H9 (cell line): ENCODE results near the gene DIS3L2. TPM values are rescaled to one million over a fixed set of nuclear protein-coding genes. Genes with fewer than 3 reads are reported as not detected.

Experiments used
- DNase-seq: peaks from one replicate; pipeline ENCODE4 v3.0.0-alpha.2; 2017
- H2AFZ ChIP-seq: one replicate; pipeline ENCODE4 v1.6.1; 2013; ENCODE audit warnings: mild to moderate bottlenecking, low read length, control low read depth, moderate library complexity
- H2AK5ac ChIP-seq: 2 replicates; pipeline ENCODE4 v1.6.1; 2013; ENCODE audit warnings: low read length, control low read depth, mixed read lengths; ENCODE audit not compliant: insufficient read length
- H2BK120ac ChIP-seq: one replicate; pipeline ENCODE4 v1.6.1; 2013; ENCODE audit warnings: low read depth, mild to moderate bottlenecking, low read length, control low read depth, inconsistent platforms; ENCODE audit not compliant: poor library complexity, severe bottlenecking
- H2BK12ac ChIP-seq: 2 replicates; pipeline ENCODE4 v1.6.1; 2013; ENCODE audit warnings: low read length, control low read depth, mixed read lengths, low read depth; ENCODE audit not compliant: insufficient read length
- H2BK15ac ChIP-seq: 2 replicates; pipeline ENCODE4 v1.6.1; 2013; ENCODE audit warnings: low read depth, low read length, control low read depth
- H2BK20ac ChIP-seq: one replicate; pipeline ENCODE4 v1.6.1; 2013; ENCODE audit warnings: low read depth, mild to moderate bottlenecking, low read length, control low read depth, inconsistent platforms; ENCODE audit not compliant: poor library complexity, severe bottlenecking
- H2BK5ac ChIP-seq: 2 replicates; pipeline ENCODE4 v1.6.1; 2013; ENCODE audit warnings: low read length, control low read depth, mixed read lengths; ENCODE audit not compliant: insufficient read length
- H3K14ac ChIP-seq: 2 replicates; pipeline ENCODE4 v1.6.1; 2013; ENCODE audit warnings: low read length, control low read depth; ENCODE audit not compliant: insufficient read depth
- H3K18ac ChIP-seq: 2 replicates; pipeline ENCODE4 v1.6.1; 2013; ENCODE audit warnings: low read depth, mild to moderate bottlenecking, mixed read lengths, low read length, control low read depth; ENCODE audit not compliant: insufficient read length
- H3K23ac ChIP-seq: 2 replicates; pipeline ENCODE4 v1.6.1; 2013; ENCODE audit warnings: low read length, control low read depth, mixed read lengths, low read depth; ENCODE audit not compliant: insufficient read length
- H3K23me2 ChIP-seq: 2 replicates; pipeline ENCODE4 v1.6.1; 2013; ENCODE audit warnings: low read depth, mild to moderate bottlenecking, mixed read lengths, low read length, control low read depth; ENCODE audit not compliant: insufficient read length, poor library complexity, severe bottlenecking
- H3K27ac ChIP-seq: 2 replicates; pipeline ENCODE4 v1.5.1; 2013; ENCODE audit warnings: low read length, control low read depth, mixed read lengths, low read depth; ENCODE audit not compliant: insufficient read length
- H3K27me3 ChIP-seq: 2 replicates; pipeline ENCODE4 v1.6.1; 2013; ENCODE audit warnings: low read length, control low read depth, inconsistent platforms; ENCODE audit not compliant: insufficient read depth
- H3K4ac ChIP-seq: 2 replicates; pipeline ENCODE4 v1.6.1; 2013; ENCODE audit warnings: low read depth, mild to moderate bottlenecking, control low read depth, inconsistent platforms, low read length, moderate library complexity
- H3K4me1 ChIP-seq: 2 replicates; pipeline ENCODE4 v1.6.1; 2013; ENCODE audit warnings: low read length, control low read depth, inconsistent platforms; ENCODE audit not compliant: insufficient read depth
- H3K4me2 ChIP-seq: 2 replicates; pipeline ENCODE4 v1.6.1; 2013; ENCODE audit warnings: low read length, control low read depth, mixed read lengths; ENCODE audit not compliant: insufficient read length, insufficient read depth
- H3K56ac ChIP-seq: 2 replicates; pipeline ENCODE4 v1.6.1; 2013; ENCODE audit warnings: low read depth, mild to moderate bottlenecking, mixed read lengths, low read length, control low read depth; ENCODE audit not compliant: insufficient read length
- H3K79me1 ChIP-seq: 2 replicates; pipeline ENCODE4 v1.6.1; 2013; ENCODE audit warnings: low read depth, mild to moderate bottlenecking, moderate library complexity, low read length, control low read depth, inconsistent platforms; ENCODE audit not compliant: insufficient read depth, poor library complexity, severe bottlenecking
- H3K79me2 ChIP-seq: 2 replicates; pipeline ENCODE4 v1.6.1; 2013; ENCODE audit warnings: low read length, control low read depth, inconsistent platforms; ENCODE audit not compliant: insufficient read depth
- H3K9ac ChIP-seq: 2 replicates; pipeline ENCODE4 v1.6.1; 2013; ENCODE audit warnings: low read length, control low read depth, mixed read lengths; ENCODE audit not compliant: insufficient read length; ENCODE audit errors: extremely low read depth
- H3K9me3 ChIP-seq: one replicate; pipeline ENCODE4 v1.6.1; 2013; ENCODE audit warnings: low read depth, low read length, inconsistent platforms; ENCODE audit not compliant: control insufficient read depth
- H3T11ph ChIP-seq: one replicate; pipeline ENCODE4 v1.6.1; 2013; ENCODE audit warnings: mild to moderate bottlenecking, low read length, control low read depth, inconsistent platforms
- H4K20me1 ChIP-seq: one replicate; pipeline ENCODE4 v1.6.1; 2013; ENCODE audit not compliant: control insufficient read depth, insufficient read length, insufficient read depth
- H4K5ac ChIP-seq: 2 replicates; pipeline ENCODE4 v1.6.1; 2013; ENCODE audit warnings: low read depth, mild to moderate bottlenecking, mixed read lengths, low read length, control low read depth; ENCODE audit not compliant: insufficient read length
- H4K8ac ChIP-seq: replicated peaks from 2 replicates; pipeline ENCODE4 v1.6.1; 2013; ENCODE audit warnings: low read length, control low read depth, mixed read lengths, low read depth; ENCODE audit not compliant: insufficient read length
- H4K91ac ChIP-seq: 2 replicates; pipeline ENCODE4 v1.6.1; 2013; ENCODE audit warnings: low read depth, mild to moderate bottlenecking, moderate library complexity, mixed read lengths, low read length, control low read depth; ENCODE audit not compliant: insufficient read length
- H3K27ac Mint-ChIP-seq, 3 experiments: 2 replicates in 2 of 3; 3 replicates in 1 of 3; pipeline ENCODE4 v1.8.0; 2020 to 2021; ENCODE audit warnings: mixed read lengths in 3 of 3, mild to moderate bottlenecking in 1 of 3, moderate library complexity in 1 of 3
- H3K27me3 Mint-ChIP-seq: 2 replicates; pipeline ENCODE4 v1.8.0; 2021; ENCODE audit warnings: low read depth, mild to moderate bottlenecking, moderate library complexity, mixed read lengths
- H3K36me3 Mint-ChIP-seq, 3 experiments: 2 replicates in 2 of 3; 3 replicates in 1 of 3; pipeline ENCODE4 v1.8.0; 2020 to 2021; ENCODE audit warnings: low read depth in 3 of 3, mixed read lengths in 3 of 3; ENCODE audit not compliant: insufficient read depth in 1 of 3
- H3K4me1 Mint-ChIP-seq, 2 experiments: 2 replicates each; pipeline ENCODE4 v1.8.0; 2020; ENCODE audit warnings: mixed read lengths in 2 of 2
- H3K4me3 Mint-ChIP-seq, 2 experiments: 2 replicates in 1 of 2; 3 replicates in 1 of 2; pipeline ENCODE4 v1.8.0; 2020 to 2021; ENCODE audit warnings: mild to moderate bottlenecking in 2 of 2, mixed read lengths in 2 of 2, moderate library complexity in 1 of 2
- H3K9me3 Mint-ChIP-seq, 2 experiments: 2 replicates in 1 of 2; 3 replicates in 1 of 2; pipeline ENCODE4 v1.8.0; 2020; ENCODE audit warnings: mild to moderate bottlenecking in 2 of 2, mixed read lengths in 2 of 2, moderate library complexity in 1 of 2
- CTCF ChIP-seq: fragments of 200-600 bp; sonication (generic); conservative IDR thresholded peaks from 3 replicates; pipeline ENCODE4 v1.8.0; 2021; ENCODE audit warnings: antibody characterized with exemption, mild to moderate bottlenecking
- WGBS: extraction: QIAGEN DNeasy Blood & Tissue Kit; methylation state at CpG from one replicate; pipeline ENCODE4 v1.1.7; 2013; ENCODE audit warnings: missing lambda C conversion rate, low lambda C conversion rate, mixed read lengths; ENCODE audit not compliant: insufficient read length; ENCODE audit errors: extremely low coverage; 5-methylcytosine and 5-hydroxymethylcytosine counted together
- microRNA-seq: library from miRNA; unstranded; fragments of <30 nt; microRNA quantifications from one replicate; pipeline ENCODE4, GENCODE V29; 2020; ENCODE audit warnings: borderline microRNAs expressed
- total RNA-seq: library from RNA; stranded (reverse); gene quantifications from 2 replicates; pipeline ENCODE4 v1.2.1, GENCODE V29; 2021

DIS3L2 gene
- total RNA-seq, 1 experiment from 2014 or later = 28.1 TPM

GRCh38 chr2:232386490-232386739 is 424.9 kb downstream of the DIS3L2 start:
- Histone ChIP-seq H3K56ac (no peak overlapping the region), H3K9ac (no peak overlapping the region), H3K79me2 (no peaks in the 10 kb centered on the region), H3K27me3 (peaks cover 38% of the 10 kb centered on the region; the same call in 1 of the 2 replicates), H3T11ph (no peak overlapping the region), H3K79me1 (no peaks in the 10 kb centered on the region), H4K91ac (no peak overlapping the region), H2BK120ac (no peak overlapping the region), H3K4me1 (no peaks in the 10 kb centered on the region), H2BK12ac (no peak overlapping the region), H3K14ac (peak overlapping the region; percentile 67; the same call in 1 of the 2 replicates), H4K5ac (no peak overlapping the region), H3K23me2 (peaks cover 23% of the 10 kb centered on the region), H4K8ac (no peak overlapping the region), H3K9me3 (no peaks in the 10 kb centered on the region), H3K23ac (no peak overlapping the region), H2AK5ac (no peak overlapping the region), H2BK5ac (no peak overlapping the region), H3K27ac (no peak overlapping the region), H3K4me2 (peak overlapping the region; percentile 71), H2BK20ac (no peak overlapping the region), H4K20me1 (no peaks in the 10 kb centered on the region), H3K4ac (no peak overlapping the region), H2BK15ac (no peak overlapping the region), H3K18ac (no peak overlapping the region), H2AFZ (no peak overlapping the region)
- H3K27me3 Mint-ChIP-seq = peaks cover 96% of the 10 kb centered on the region
- TF ChIP-seq CTCF = no peak
- WGBS = no CpG with 5 or more reads among the region's 23 CpGs
- H3K9me3 Mint-ChIP-seq = peaks cover 0 to 2% of the 10 kb centered on the region in 2 experiments; a peak in 2 of 5 replicates
- peaks cover 1 to 34% (median 5%) of the 10 kb centered on the region in 3 experiments; a peak in 5 of 7 replicates for H3K36me3 Mint-ChIP-seq
- H3K4me3 Mint-ChIP-seq = peak overlapping the region; percentile 64 to 78
- H3K27ac Mint-ChIP-seq = no peak overlapping the region
- no peak for DNase-seq
- peaks cover 35 to 45% of the 10 kb centered on the region in 2 experiments for H3K4me1 Mint-ChIP-seq

Small RNA genes within 50 kb of the gene (microRNA-seq; reads per million reads assigned to microRNA genes)
- gene MIR562 = not detected

Other genes starting within 250 kb of the DIS3L2 start
- 33.7 and 33.9 TPM in 2 replicates for gene PDE6D, start 180.4 kb upstream of the DIS3L2 start, total RNA-seq
- 61.0 and 61.4 TPM in 2 replicates for gene COPS7B, start 175.3 kb upstream of the DIS3L2 start, total RNA-seq
- gene NPPC, start 35.3 kb upstream of the DIS3L2 start, total RNA-seq = 1.1 and 1.2 TPM in 2 replicates